GM18873 (cell line): ENCODE data around the gene UBE2V1.

Experiments
- ATAC-seq: cut with Tn5 transposase; IDR thresholded peaks from one replicate; pipeline ENCODE4 v1.9.1; 2021; ENCODE audit warnings: mild to moderate bottlenecking, moderate library complexity, moderate number of reproducible peaks; ENCODE audit not compliant: unreplicated experiment, low FRiP score

UBE2V1 gene

GRCh38 chr20:50050660-50051308 is 62.2 kb downstream of the UBE2V1 start:
- no peak for ATAC-seq

GRCh38 chr20:50050214-50050613 is 62.7 kb downstream of the UBE2V1 start:
- ATAC-seq: no peak

DNA sequence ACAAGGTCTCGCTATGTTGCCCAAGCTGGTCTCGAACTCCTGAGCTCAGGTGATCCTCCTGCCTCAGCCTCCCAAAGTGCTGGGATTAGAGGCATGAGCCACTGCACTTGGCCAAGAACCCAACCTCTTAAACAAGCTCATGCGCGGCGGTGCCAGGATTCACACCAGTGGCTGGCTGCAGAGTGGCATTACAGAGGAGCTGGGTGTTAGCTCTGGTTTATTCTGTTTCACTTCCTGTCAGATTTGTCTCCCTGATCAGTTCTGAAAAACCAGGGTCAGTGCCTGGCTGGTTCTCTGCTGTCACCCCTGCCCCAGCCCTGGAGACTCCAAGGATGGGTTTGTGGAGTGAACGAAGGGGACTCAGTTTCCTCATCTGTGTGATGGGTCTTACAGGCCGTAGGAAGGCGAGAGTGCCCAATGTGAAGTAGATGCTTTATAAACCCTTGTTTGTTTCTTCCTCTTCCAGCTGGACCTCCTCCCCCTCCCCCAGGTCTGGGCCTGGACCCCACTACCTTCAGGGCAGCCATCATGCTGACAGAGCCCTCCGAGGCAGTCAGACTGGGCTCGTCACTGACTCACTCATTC is 63.4 kb downstream of the UBE2V1 start:
- ATAC-seq: no peak

DNA sequence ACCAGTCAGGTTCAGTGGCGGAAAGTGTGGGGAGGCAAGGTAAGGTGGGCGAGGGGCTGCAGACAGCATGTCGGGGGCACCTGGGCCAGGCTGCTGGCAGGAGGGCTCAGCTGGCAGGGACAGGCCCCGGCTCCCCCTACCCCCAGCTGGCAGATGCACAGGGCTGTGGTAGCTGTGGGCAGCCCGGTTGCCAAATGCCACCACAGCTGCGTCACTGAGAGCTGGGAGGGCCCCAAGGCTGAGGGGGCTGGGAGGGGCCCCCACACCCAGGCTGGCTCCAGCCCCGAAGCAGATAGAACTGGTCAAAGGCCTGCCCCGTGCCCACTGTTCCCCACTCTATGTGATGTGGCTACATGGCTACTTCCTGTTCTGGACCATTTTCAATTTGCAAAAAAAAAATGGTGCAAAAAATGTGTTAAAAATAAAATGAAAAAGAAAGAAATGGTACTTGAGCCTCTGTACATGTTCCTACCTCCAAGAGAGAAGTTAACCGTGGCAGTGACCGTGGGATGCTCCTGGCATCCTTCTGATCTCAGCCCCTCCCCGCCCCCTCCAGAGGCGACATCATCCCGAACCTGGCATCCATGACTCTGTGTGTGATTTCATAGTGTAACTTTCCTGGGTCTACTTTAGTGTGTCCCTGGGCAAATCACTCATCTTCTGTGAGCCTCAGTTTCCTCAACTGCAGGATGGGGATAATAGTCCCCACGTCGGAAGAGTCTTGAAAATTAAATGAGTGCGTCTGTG is 64.4 kb downstream of the UBE2V1 start:
- no peak for ATAC-seq

GRCh38 chr20:50044353-50044960 is 68.5 kb downstream of the UBE2V1 start:
- no peak for ATAC-seq

DNA sequence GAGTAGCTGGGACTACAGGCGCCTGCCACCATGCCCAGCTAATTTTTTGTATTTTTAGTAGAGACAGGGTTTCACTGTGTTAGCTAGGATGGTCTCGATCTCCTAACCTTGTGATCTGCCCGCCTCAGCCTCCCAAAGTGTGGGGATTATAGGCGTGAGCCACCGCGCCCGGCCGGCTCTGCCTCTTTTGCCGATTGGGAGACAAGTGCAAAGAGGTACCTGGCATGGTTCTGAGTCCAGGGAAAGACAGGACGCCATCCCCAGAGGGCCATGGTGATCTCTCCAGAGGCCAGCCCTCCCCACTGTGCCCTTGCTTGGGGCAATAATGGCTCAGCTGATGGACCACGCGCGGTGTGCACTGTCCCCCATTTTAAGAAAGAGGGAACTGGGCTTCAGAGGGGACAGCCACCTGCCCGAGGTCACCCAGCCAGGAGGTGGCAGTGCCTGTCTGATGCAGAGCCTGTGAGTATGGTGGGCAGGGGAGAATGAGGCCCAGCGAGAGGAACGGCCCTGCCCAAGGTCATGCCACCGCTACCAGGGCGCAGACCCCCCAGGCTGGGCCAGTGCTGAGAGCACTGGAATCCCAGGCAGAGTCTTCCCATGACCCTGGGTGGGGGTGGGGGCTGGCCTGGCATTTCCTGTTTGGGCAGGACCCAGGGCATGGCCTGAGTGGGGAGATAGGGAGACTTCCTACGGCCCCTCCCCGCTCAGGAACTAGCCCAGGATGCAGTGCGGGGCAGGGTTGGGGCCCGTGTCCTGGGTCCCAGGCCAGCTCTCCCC is 69.2 kb downstream of the UBE2V1 start:
- no peak for ATAC-seq

DNA sequence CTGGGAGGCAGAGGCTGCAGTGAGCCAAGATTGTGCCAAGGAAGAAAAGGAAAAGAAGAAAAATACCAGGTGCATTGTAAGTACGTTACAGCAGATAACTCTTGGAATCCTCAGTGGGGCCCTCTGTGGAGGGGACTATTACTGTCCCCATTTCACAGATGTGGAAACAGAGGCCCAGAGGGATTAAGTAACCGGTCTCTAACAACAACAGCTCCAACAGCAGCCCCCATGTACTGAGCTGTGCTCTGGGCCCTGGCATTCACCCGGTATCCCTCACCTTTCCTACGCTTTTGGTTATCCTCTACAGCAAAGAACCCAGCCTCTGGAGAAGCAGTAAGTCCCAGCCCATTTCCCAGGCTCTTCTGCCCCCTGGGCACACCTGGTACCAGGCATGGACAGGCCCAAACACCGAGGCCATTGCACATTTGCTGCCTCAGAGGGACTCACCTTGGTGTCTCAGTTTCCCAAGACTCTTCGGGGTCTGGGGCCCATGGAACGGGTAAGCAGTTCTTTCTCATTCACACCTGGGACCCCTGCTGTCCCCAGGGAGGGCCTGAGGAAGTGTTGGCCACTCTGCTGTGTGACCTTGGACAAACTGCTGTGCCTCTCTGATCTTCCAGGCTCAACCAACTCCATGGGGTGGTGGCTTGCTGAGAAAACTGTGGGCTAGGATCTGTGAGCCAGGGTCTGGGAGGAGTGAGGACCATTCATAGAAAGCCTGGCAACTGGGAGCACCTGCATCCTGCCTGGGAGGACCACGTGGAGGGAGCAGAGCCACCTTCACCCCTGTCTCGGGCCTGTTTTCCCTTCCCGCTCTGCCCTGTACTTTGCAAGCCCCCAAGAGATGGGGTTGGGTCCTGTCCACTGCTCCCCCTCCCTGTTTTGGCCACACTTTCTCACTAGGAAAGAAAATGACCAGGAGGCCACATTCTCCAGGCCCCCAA is 70.3 kb downstream of the UBE2V1 start:
- no peak for ATAC-seq

DNA sequence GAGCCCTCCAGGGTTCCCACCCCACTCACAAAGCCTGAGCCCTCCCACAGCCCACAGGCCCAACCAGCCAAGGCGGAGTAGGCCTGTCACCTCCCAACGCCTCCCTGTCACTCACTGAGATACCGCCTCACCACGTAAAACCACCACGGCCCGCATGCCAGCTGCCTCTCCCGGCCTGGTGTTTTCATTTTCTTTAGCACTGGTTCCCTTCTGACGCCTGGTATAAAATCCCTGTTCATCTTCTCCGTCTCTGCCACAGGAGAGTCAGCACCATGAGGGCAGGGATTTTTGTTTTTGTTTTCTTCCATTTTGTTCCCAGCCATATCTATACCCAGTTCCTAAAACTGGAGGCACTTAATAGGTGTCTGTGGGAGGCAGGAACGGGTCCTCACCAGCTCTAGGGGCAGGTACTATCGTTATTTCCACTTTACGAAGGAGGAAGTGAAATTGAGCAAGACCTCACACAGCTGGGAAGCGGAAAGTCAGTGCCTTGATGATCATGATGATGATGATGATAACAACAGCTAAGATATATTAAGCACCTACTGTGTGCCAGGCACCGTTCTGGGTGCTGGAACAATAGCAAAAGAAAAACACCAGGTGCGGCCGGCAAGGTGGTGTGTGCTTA is 71.6 kb downstream of the UBE2V1 start:
- no peak for ATAC-seq

DNA sequence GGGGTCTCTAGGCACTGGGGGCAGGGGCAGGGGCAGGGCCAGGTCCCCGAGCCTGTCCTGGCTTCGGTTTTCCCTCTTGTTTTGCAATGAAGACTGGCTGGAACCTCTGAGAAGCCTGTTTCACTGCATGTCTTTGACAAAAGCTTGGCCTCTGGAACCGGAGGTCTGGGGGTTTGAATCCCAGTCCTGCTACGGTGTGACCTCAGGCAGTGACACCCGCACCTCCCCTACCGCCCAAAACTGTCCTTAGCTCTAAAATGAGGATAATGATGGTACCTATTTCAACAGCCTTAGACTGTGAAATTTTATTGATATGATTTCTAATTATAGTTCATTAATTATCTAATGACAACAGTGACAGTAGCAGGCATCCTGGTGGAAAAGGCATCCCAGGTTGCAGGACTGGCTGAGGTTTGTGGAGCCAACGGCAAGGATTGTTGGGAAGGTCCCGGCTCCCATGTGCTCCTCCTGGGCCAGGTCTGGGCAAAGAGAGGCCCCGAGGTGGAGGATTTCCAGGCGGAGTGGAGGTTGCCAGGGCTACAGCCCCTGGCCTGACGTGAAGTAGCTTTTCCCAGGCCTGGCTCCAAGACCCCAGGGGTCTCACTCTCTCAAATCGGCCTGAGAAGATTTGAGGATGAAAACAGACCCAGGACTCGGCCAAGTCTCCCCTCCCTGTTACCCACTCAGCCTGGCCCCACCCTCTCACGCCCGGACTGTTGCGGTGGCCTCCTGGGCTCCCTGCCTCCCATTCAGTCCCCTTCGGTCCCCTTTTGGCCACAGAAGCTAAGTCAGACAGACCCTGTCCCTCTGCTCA is 72.3 kb downstream of the UBE2V1 start:
- no peak for ATAC-seq

GRCh38 chr20:50039706-50040431 is 73.1 kb downstream of the UBE2V1 start:
- no peak for ATAC-seq

DNA sequence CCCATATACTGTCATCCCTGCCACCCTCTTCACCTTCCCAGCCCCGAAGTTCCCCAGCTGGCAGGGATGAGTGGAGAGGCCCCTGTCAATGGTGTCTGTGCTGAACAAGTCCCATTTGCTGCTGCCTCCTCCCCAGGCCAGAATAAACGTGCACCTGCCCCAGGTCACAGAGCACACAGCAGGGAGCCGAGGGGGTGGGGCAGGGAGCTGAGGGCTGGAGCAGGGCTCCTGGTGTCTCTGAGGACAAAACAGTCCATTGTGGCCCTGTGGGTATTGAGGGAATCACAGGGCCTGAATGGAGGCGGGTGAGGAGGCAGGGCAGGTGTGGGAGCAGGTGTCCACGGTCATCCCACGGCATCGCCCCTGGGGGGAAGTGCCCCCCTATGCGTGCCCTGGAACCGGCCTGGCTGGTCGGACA is 74.4 kb downstream of the UBE2V1 start:
- ATAC-seq: no peak

GRCh38 chr20:50038169-50038568 is 74.8 kb downstream of the UBE2V1 start:
- no peak for ATAC-seq

GRCh38 chr20:50037575-50037974 is 75.4 kb downstream of the UBE2V1 start:
- ATAC-seq: no peak

DNA sequence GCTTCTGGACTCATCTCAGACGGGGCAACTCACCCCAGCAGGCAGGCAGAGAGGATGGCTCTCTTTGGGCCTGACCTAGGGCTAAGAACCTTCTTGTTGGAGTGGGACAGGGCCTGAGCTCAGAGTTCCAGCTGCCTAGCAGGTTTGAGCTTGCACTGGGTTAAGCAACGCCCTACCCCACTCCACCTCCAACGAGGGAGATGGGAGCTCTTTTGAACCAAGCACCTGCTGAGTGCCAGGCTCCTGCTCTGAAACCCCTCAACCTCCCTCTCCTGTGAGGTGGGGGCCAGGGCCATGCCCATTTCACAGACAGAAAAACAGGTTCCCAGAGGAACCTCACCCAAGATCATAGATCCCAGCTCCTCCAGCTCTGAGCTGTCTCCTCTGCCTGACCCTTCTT is 75.8 kb downstream of the UBE2V1 start:
- no peak for ATAC-seq

DNA sequence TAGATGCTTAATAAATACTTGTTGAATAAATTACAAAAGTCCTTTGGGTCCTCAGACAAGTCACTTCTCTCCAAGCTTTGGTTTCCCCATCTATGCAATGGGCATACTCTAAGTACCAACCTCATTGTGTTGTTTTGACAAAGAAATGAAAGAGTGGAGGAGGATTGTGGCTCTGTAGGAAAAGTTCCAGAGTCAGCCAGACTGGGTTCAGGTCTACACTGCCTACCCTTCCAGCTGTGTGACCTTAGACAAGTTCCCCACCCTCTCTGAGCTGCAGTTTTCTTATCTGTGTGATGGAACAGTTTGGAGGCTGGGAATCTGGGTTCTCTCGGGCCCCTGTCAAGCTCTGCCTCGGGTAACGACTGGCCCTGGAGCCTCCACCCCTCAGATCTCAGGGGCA is 76.2 kb downstream of the UBE2V1 start:
- no peak for ATAC-seq

DNA sequence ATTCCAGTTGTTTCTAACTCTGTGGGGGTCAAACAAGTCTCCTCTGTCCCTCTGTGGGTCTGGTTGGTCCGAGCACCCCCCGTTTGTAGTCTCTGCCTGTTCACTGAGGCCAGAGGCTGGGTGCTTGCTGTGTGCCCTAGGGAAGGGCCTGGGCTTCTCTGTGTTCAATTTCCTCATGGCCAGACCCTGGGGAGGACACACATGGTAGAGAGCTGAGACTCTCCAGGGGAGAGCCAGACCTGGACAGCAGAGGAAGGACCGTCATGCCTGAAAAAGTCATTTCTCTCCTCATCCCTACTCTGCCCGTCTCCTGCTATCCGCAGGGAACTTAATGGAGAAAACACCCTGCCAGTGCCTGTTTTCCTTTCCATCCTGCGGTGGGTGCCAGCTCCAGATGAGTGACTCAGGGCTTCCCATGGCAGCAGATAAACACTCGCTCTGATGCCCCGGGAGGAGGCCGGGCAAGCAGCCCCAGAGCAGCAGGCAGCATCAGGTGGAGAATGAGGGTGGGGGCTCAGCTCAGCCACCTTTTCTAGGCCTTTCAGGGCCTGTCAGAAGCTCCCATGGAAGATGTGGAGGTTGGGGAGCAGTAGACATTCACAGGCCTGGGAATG is 78.3 kb downstream of the UBE2V1 start:
- ATAC-seq: no peak

GRCh38 chr20:50032955-50033666 is 79.8 kb downstream of the UBE2V1 start:
- no peak for ATAC-seq
